Neural progenitor cell (in vitro differentiated cells): ENCODE results near the gene RELN. TPM values are rescaled to one million over a fixed set of nuclear protein-coding genes. Genes with fewer than 3 reads are reported as not detected.

Experiments
- DNase-seq: peaks from one replicate; pipeline ENCODE4 v3.0.0-alpha.2; 2016; ENCODE audit warnings: low spot score
- H2AFZ ChIP-seq: fragments of 200-600 bp; sonication (generic); replicated peaks from 2 replicates; pipeline ENCODE4 v1.6.1; 2016; ENCODE audit warnings: antibody characterized with exemption
- H3F3A ChIP-seq: fragments of 200-600 bp; sonication (generic); 2 replicates; pipeline ENCODE4 v1.6.1; 2016; ENCODE audit warnings: antibody characterized with exemption, low read depth
- H3K27ac ChIP-seq: fragments of 200-600 bp; sonication (generic); 2 replicates; pipeline ENCODE4 v1.5.1; 2016; ENCODE audit warnings: mild to moderate bottlenecking
- H3K27me3 ChIP-seq: fragments of 200-600 bp; sonication (generic); 2 replicates; pipeline ENCODE4 v1.6.1; 2016; ENCODE audit warnings: mild to moderate bottlenecking, moderate library complexity
- H3K36me3 ChIP-seq: fragments of 200-600 bp; sonication (generic); 2 replicates; pipeline ENCODE4 v1.5.1; 2016
- H3K4me1 ChIP-seq: fragments of 200-600 bp; sonication (generic); 2 replicates; pipeline ENCODE4 v1.6.1; 2016; ENCODE audit warnings: mixed run types
- H3K4me2 ChIP-seq: fragments of 200-600 bp; sonication (generic); 2 replicates; pipeline ENCODE4 v1.6.1; 2016
- H3K4me3 ChIP-seq: fragments of 200-600 bp; sonication (generic); 2 replicates; pipeline ENCODE4 v1.5.1; 2016
- H3K79me2 ChIP-seq: fragments of 200-600 bp; sonication (generic); 2 replicates; pipeline ENCODE4 v1.6.1; 2016; ENCODE audit warnings: low read depth
- H3K9ac ChIP-seq: fragments of 200-600 bp; sonication (generic); 2 replicates; pipeline ENCODE4 v1.6.1; 2016
- H3K9me3 ChIP-seq: fragments of 200-600 bp; sonication (generic); 2 replicates; pipeline ENCODE4 v1.5.1; 2016; ENCODE audit warnings: low read depth
- H4K20me1 ChIP-seq: fragments of 200-600 bp; sonication (generic); 2 replicates; pipeline ENCODE4 v1.6.1; 2016; ENCODE audit warnings: low read depth
- H3K27ac Mint-ChIP-seq: 3 replicates; pipeline ENCODE4 v1.8.0; 2021; ENCODE audit warnings: mixed read lengths
- H3K27me3 Mint-ChIP-seq: 2 replicates; pipeline ENCODE4 v1.8.0; 2022; ENCODE audit warnings: low read depth, mild to moderate bottlenecking, inconsistent platforms, moderate library complexity, mixed read lengths; ENCODE audit not compliant: insufficient read depth
- H3K36me3 Mint-ChIP-seq: 3 replicates; pipeline ENCODE4 v1.8.0; 2021; ENCODE audit warnings: mixed read lengths
- H3K4me1 Mint-ChIP-seq: 3 replicates; pipeline ENCODE4 v1.8.0; 2021; ENCODE audit warnings: mixed read lengths
- H3K4me3 Mint-ChIP-seq: 3 replicates; pipeline ENCODE4 v1.8.0; 2021; ENCODE audit warnings: mild to moderate bottlenecking, moderate library complexity, mixed read lengths
- H3K9me3 Mint-ChIP-seq: 3 replicates; pipeline ENCODE4 v1.8.0; 2020; ENCODE audit warnings: mixed read lengths
- CTCF ChIP-seq: fragments of 200-600 bp; sonication (generic); IDR thresholded peaks from 2 replicates; pipeline ENCODE4 v1.5.1; 2017; ENCODE audit warnings: antibody characterized with exemption, mild to moderate bottlenecking
- EZH2 ChIP-seq: fragments of 200-600 bp; sonication (generic); IDR thresholded peaks from 2 replicates; pipeline ENCODE4 v1.6.1; 2017; ENCODE audit warnings: antibody characterized with exemption, mild to moderate bottlenecking, moderate library complexity
- EZH2phosphoT487 ChIP-seq: fragments of 200-600 bp; sonication (generic); IDR thresholded peaks from 2 replicates; pipeline ENCODE4 v1.6.1; 2017; ENCODE audit warnings: antibody characterized with exemption
- small RNA-seq: library from RNA; depleted of rRNA; stranded (forward); fragments of <200 nt; gene quantifications from one replicate; pipeline ENCODE3, GENCODE V24; 2015
- total RNA-seq: library from RNA; depleted of rRNA; stranded (reverse); fragments of >200 nt; gene quantifications from 2 replicates; pipeline ENCODE4 v1.2.3, GENCODE V29; 2015; ENCODE audit warnings: low replicate concordance

The RELN gene
- total RNA-seq, 1 donor from 2014 or later: 0.02 TPM

DNA sequence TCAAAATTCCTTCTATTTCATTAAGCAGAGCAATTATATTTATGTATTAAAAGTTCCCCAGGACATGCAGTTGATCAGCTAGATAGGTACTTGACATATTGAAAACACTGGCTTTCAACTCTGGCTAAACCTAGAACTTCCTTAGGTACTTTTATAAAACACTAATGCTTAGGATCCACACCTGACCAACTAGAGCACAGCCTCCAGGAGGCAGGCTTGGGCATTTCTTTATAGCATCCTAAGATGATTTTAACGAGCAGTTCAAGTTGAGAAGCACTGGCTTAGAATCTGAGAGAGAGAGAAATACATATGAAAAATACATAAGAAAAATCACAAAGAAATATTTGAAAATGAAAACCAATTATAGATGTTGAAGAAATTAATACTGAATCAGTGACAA, 564.3 kb downstream of the RELN start:
- Histone ChIP-seq H3K27me3 (no peaks in the 10 kb centered on the region), H3K79me2 (no peaks in the 10 kb centered on the region), H3K9me3 (no peaks in the 10 kb centered on the region), H3K4me1 (no peaks in the 10 kb centered on the region), H3K27ac (no peak overlapping the region), H3F3A (no peaks in the 10 kb centered on the region), H3K36me3 (no peaks in the 10 kb centered on the region), H4K20me1 (no peaks in the 10 kb centered on the region), H3K4me2 (no peak overlapping the region), H2AFZ (no peak overlapping the region), H3K4me3 (no peak overlapping the region), H3K9ac (no peak overlapping the region)
- no peak overlapping the region for H3K4me3 Mint-ChIP-seq
- no peaks in the 10 kb centered on the region for H3K4me1 Mint-ChIP-seq
- TF ChIP-seq CTCF: no peak
- no peak for TF ChIP-seq EZH2
- no peak for TF ChIP-seq EZH2phosphoT487
- no peaks in the 10 kb centered on the region for H3K27me3 Mint-ChIP-seq
- no peak overlapping the region for H3K27ac Mint-ChIP-seq
- H3K9me3 Mint-ChIP-seq: no peaks in the 10 kb centered on the region
- no peaks in the 10 kb centered on the region for H3K36me3 Mint-ChIP-seq
- DNase-seq: no peak

- Histone ChIP-seq H3K4me3 (no peak overlapping the region), H3K79me2 (no peaks in the 10 kb centered on the region), H3K9me3 (no peaks in the 10 kb centered on the region), H2AFZ (no peak overlapping the region), H3K27me3 (no peaks in the 10 kb centered on the region), H4K20me1 (no peaks in the 10 kb centered on the region), H3F3A (no peaks in the 10 kb centered on the region), H3K27ac (no peak overlapping the region), H3K4me2 (no peak overlapping the region), H3K9ac (no peak overlapping the region), H3K36me3 (no peaks in the 10 kb centered on the region), H3K4me1 (no peaks in the 10 kb centered on the region)
- no peak for DNase-seq
- Mint-ChIP-seq H3K9me3 (no peaks in the 10 kb centered on the region), H3K4me3 (no peak overlapping the region), H3K27me3 (peaks cover 2% of the 10 kb centered on the region), H3K36me3 (no peaks in the 10 kb centered on the region), H3K4me1 (no peaks in the 10 kb centered on the region), H3K27ac (no peak overlapping the region)
- TF ChIP-seq CTCF: no peak
- TF ChIP-seq EZH2: no peak
- TF ChIP-seq EZH2phosphoT487: no peak
These were observed 565.8 kb downstream of the RELN start for GRCh38 chr7:103423467-103424179.

Small RNA genes within 50 kb of the gene (small RNA-seq; reads per million reads assigned to genes)
- gene RF00019: not detected

Other genes starting within 250 kb of the RELN start
- 14.4 and 14.9 TPM in 2 replicates for gene ORC5, start 218.4 kb upstream of the RELN start, total RNA-seq